RWPE1 (cell line): Measurements from ENCODE around the gene C11orf91.

Source experiments
- CTCF ChIA-PET: fragments of 350-600 bp; sonication (Branson Sonifier 250); formaldehyde crosslinking; extraction: SDS; loops from one replicate; lab custom pipeline; 2021; lab: Yijun Ruan, JAX
- POLR2A ChIA-PET: fragments of 400-600 bp; formaldehyde crosslinking; extraction: SDS; loops from one replicate; lab custom pipeline; 2020; ENCODE audit warnings: antibody characterized with exemption; ENCODE audit not compliant: low non-redundant PET; lab: Yijun Ruan, JAX
- DNase-seq: peaks from one replicate; pipeline ENCODE4 v3.0.0; 2012; ENCODE audit warnings: low spot score
- H3K27ac ChIP-seq: fragments of 450-650 bp; 2 replicates; pipeline ENCODE4 v1.5.1; 2017
- TF ChIP-seq, protein P1 (sequence below): fragments of 450-650 bp; conservative IDR thresholded peaks from 2 replicates; pipeline ENCODE4 v1.5.1; 2017; ENCODE audit warnings: low read depth, mild to moderate bottlenecking

Gene C11orf91

GRCh38 chr11:33736148-33736812, 35.7 kb upstream of the C11orf91 start, which contains the start of gene CD59:
CD59 (minus strand) TSS chr11:33736423; CDS start chr11:33722445, 13,978 bp downstream.
- TF ChIP-seq, protein P1, sequence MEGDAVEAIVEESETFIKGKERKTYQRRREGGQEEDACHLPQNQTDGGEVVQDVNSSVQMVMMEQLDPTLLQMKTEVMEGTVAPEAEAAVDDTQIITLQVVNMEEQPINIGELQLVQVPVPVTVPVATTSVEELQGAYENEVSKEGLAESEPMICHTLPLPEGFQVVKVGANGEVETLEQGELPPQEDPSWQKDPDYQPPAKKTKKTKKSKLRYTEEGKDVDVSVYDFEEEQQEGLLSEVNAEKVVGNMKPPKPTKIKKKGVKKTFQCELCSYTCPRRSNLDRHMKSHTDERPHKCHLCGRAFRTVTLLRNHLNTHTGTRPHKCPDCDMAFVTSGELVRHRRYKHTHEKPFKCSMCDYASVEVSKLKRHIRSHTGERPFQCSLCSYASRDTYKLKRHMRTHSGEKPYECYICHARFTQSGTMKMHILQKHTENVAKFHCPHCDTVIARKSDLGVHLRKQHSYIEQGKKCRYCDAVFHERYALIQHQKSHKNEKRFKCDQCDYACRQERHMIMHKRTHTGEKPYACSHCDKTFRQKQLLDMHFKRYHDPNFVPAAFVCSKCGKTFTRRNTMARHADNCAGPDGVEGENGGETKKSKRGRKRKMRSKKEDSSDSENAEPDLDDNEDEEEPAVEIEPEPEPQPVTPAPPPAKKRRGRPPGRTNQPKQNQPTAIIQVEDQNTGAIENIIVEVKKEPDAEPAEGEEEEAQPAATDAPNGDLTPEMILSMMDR, result no peak
- ChIA-PET POLR2A (interaction anchor here (0.6 to 0.7 kb wide), 4 partner anchors 21 to 574 kb away, joined by 4 to 6 read pairs (median 4); no protein-coding TSS in a partner anchor), CTCF (interaction anchor here (0.6 to 0.7 kb wide), 2 partner anchors 373 to 575 kb away, joined by 3 read pairs; partner anchors contain the start of gene CSTF3)
- H3K27ac ChIP-seq, result peak within 1 kb of the TSS; percentile 89
- peak; percentile 94 for DNase-seq

DNA sequence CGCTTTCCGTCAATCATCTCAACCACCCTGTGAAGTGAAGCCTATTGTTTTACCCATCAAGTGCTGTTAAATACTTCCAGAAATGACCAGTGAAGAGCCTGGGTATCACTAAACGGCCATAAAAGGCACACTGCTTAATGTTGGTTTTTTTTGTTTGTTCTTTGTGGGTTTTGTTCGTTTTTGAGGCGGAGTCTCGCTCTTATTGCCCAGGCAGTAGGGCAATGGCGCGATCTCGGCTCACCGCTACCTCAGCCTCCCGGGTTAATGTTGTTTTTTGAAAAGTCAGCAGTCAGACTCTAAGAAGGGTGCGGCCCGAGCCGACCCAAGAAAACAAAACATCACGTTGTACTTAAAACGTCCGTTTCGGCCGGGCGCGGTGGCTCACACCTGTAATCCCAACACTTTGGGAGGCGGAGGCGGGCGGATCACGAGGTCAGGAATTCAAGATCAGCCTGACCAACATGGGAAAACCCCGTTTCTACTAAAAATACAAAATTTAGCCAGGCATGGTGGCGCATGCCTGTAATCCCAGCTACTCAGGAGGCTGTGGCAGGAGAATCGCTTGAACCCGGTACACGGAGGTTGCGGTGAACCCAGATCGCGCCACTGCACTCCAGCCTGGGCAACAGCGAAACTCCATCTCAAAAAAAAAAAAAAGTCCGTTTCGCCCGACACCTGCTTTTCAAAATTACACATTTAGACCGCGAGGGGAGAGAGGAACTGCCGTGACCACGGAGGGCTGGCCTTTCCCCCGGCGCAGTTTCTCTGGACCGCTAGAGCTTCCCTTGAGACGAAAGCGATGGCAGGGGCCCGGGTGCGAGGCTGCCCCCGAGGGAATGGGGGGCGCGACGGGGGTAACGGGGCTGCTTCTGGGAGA, 34.9 kb upstream of the C11orf91 start:
- peak overlapping the region; percentile 89 for H3K27ac ChIP-seq
- DNase-seq, result no peak
- CTCF ChIA-PET, result interaction anchor here (0.7 to 1.0 kb wide), 3 partner anchors 43 to 376 kb away, joined by 3 read pairs; no protein-coding TSS in a partner anchor
- POLR2A ChIA-PET, result no interaction called here
- TF ChIP-seq, protein P1, result no peak

GRCh38 chr11:33734441-33735270, 34.0 kb upstream of the C11orf91 start:
- ChIA-PET POLR2A (interaction anchor here (1.0 kb wide), 1 partner anchor 44 kb away, joined by 3 read pairs; no protein-coding TSS in a partner anchor), CTCF (interaction anchor here (0.7 to 1.0 kb wide), 5 partner anchors 10 to 375 kb away, joined by 3 read pairs; no protein-coding TSS in a partner anchor)
- TF ChIP-seq, protein P1, result no peak
- DNase-seq, result no peak
- H3K27ac ChIP-seq, result peak overlapping the region; percentile 89

- TF ChIP-seq, protein P1, result no peak
- ChIA-PET POLR2A (interaction anchor here (1.0 kb wide), 1 partner anchor 43 kb away, joined by 3 read pairs; no protein-coding TSS in a partner anchor), CTCF (interaction anchor here (0.7 to 1.0 kb wide), 4 partner anchors 10 to 374 kb away, joined by 3 read pairs; no protein-coding TSS in a partner anchor)
- H3K27ac ChIP-seq, result peak overlapping the region; percentile 89
- DNase-seq, result no peak
Observed at GRCh38 chr11:33733980-33734379, 33.4 kb upstream of the C11orf91 start.

GRCh38 chr11:33731723-33732531, 31.3 kb upstream of the C11orf91 start:
- no peak overlapping the region for H3K27ac ChIP-seq
- CTCF ChIA-PET, result interaction anchor here (0.7 kb wide), 1 partner anchor 190 kb away, joined by 3 read pairs; no protein-coding TSS in a partner anchor
- POLR2A ChIA-PET, result no interaction called here
- TF ChIP-seq, protein P1, result no peak
- DNase-seq, result no peak
